ENCODE data around the gene C19orf73.

DNA sequence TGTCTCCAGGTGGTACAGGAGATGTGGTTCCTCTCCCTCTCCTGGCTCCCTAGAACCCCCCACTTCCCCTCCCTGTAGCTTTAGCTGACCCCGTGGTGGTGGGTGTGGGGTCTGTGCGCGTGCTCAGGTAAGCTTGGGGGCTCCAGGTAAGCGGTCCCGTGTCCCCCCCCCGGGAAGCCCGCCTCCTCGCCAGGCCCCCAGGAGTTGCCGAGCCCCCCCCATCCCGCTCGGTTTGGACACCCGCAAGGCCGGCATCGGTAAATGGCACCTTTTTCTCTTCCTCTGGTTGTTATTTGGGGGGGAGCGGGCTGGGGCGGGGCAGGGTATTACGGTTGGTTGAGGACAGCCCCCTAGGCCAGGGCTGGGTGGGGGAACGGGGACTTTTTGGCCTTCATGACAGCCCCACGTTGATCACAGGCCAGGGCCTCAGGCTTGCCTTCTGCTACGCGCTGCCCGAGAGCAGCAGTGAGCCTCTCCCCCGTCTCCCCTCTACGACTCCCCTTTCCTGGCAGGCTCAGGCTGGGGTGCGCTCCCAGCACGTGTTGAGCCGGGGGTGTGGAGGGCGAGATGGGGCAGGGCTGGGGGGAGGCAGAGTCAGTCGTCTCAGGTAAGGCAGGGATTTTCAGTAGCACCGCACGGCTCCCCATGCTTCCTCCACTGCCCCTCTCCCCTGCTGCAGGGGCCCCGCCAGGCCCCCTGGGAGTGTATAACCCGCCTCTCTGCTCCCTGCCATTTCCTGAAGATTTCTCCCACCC, 15.4 kb downstream of the C19orf73 start:
- TF ChIP-seq, protein P1, sequence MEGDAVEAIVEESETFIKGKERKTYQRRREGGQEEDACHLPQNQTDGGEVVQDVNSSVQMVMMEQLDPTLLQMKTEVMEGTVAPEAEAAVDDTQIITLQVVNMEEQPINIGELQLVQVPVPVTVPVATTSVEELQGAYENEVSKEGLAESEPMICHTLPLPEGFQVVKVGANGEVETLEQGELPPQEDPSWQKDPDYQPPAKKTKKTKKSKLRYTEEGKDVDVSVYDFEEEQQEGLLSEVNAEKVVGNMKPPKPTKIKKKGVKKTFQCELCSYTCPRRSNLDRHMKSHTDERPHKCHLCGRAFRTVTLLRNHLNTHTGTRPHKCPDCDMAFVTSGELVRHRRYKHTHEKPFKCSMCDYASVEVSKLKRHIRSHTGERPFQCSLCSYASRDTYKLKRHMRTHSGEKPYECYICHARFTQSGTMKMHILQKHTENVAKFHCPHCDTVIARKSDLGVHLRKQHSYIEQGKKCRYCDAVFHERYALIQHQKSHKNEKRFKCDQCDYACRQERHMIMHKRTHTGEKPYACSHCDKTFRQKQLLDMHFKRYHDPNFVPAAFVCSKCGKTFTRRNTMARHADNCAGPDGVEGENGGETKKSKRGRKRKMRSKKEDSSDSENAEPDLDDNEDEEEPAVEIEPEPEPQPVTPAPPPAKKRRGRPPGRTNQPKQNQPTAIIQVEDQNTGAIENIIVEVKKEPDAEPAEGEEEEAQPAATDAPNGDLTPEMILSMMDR (IDR thresholded peaks at IDR 0.05), result no peak
- TF ChIP-seq POLR2A (IDR thresholded peaks at IDR 0.05) (no peak), POLR2AphosphoS5 (IDR thresholded peaks at IDR 0.05) (no peak), EP300 (IDR thresholded peaks at IDR 0.05) (no peak)
